Stimulated activated CD4-positive, alpha-beta T cell treated with anti-CD3 and anti-CD28 coated beads, Interleukin-1b, Interleukin-23, amount 100 ng/mL, for 24 hours (primary cell): ENCODE data around the gene TMEM269.

Experiments used
- DNase-seq, 4 experiments: peaks; one replicate each; pipeline ENCODE4 v3.0.0-alpha.2; 2020; ENCODE audit warnings: low read depth in 4 of 4, low spot score in 1 of 4

Gene TMEM269

DNA sequence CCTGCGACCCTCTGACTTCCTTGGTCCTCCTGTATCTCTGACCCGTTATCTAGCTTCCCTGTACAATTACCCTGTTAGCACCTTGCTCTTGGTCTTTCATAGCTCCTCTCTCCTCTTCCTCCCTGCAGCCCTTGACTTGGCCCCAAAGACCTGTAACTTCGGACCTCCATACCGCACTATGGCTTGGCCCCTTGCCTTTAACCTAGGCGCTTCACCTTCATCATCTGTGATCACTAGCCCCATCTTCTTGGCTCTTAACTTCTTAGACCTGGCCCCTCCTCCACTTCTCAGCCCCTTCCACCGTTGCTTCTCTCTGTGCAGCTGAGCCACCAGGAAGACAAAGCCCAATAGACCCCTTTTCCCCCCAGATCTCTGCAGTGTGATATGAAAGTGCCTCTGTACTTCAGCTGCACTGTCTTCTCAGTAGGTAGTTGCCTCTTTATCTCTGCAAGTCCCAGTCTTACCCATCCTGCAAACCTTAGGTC, 62.4 kb downstream of the TMEM269 start:
- DNase-seq: no peak

DNA sequence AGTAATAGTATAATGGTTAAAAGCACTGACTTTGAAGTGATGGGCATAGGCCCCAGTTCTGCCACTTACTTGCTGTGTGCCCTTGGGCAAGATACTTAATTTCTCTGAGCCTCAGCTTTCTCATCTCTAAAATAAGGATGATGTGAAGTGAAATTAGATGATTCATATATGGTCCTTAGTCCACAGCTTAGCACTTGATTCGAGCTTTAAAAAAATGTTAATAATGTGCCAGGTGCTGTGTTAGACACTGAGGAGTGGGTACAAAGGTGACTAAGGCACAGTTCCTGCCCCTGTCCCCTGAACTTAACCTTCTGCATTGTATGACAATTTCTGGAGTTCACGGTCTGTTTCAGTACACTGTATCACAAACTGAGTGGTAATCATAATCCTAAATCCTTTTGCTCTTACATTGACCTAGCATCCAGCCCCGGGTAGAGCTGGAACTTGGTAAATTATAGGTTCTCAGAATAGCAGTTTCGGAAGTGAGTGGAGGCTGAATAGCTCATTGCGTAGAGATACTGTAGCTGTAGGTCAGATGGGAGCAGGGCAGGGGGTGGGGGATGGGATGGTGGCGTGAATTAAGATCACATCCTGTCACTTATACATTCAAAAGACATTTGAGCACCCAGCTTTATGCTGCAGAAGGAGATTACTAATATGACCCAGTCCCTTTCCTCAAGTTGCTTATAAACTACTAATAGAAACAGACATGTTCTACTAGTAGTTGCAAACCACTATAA, 63.1 kb downstream of the TMEM269 start:
- peak in 1 of 4 experiments; percentile 14 for DNase-seq

DNA sequence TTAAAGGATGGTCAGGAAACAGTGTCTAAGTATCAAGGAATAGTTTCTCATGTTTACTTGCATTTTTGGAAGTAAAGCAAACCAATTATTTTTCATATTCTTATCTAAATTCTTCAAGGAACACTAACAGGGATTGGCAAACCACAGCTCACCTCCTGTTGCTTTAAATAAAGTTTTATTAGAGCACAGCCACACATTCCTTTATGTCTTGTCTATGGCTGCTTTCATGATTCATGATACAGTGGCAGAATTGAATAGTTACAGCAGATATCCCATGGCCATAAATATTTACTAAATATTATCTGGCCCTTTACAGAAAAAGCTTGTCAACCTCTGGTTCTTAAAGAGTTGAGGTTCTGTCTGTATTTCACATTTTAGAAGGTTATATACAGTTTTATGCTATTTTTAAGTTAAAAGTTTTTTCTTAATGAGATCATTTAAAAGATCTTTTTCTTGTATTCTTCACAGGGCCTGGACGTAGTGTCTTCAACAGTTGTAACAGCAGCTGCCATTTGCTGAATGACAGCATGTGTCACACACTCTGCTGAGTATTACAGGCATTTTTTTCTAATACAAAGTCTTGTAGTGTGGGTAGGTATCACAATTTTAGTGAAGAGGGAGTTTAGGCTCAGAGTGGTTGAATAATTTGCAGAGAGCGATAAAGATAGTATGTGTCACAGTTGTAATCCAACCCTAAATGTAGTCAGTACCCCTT, 64.2 kb downstream of the TMEM269 start:
- DNase-seq: no peak

DNA sequence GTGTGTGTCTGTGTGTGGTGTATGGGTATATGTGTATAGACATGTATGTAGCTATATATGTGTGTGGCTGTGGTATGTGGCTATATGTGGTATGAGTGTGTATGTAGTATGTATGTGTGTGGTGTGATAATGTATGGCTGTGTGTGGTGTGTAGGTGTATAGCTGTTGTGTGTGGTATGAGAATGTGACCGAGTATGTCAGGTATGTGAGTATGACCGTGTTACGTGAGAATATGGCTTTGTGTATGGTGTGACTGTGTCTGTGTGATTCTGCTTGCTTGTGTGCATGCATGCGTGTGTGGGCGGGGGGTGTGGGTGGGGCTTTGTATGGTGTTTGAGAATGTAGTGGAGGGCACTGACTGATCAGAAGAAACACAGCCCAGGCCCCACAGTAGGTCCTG, 65.2 kb downstream of the TMEM269 start:
- DNase-seq: no peak
